Adipocyte (in vitro differentiated cells): ENCODE results near the gene ELMO1.

Source experiments
- DNase-seq: peaks from one replicate; pipeline ENCODE4 v3.0.0-alpha.2; 2015; ENCODE audit warnings: low read depth
- H3K27me3 ChIP-seq: replicated peaks from 2 replicates; pipeline ENCODE4 v1.7.0; 2013; ENCODE audit warnings: mild to moderate bottlenecking, low read length, moderate library complexity; ENCODE audit not compliant: control insufficient read depth, insufficient read depth
- H3K36me3 ChIP-seq: 2 replicates; pipeline ENCODE4 v1.7.0; 2013; ENCODE audit warnings: low read length, mild to moderate bottlenecking, moderate library complexity; ENCODE audit not compliant: control insufficient read depth, insufficient read depth, severe bottlenecking
- H3K4me1 ChIP-seq: 2 replicates; pipeline ENCODE4 v1.7.0; 2013; ENCODE audit warnings: mild to moderate bottlenecking, low read length, moderate library complexity; ENCODE audit not compliant: control insufficient read depth, insufficient read depth
- H3K4me3 ChIP-seq: 2 replicates; pipeline ENCODE4 v1.7.0; 2013; ENCODE audit warnings: mild to moderate bottlenecking, low read length, moderate library complexity
- H3K9ac ChIP-seq: 2 replicates; pipeline ENCODE4 v1.7.0; 2013; ENCODE audit warnings: mild to moderate bottlenecking, low read length, moderate library complexity
- H3K9me3 ChIP-seq: 2 replicates; pipeline ENCODE4 v1.7.0; 2013; ENCODE audit warnings: mild to moderate bottlenecking, low read length, moderate library complexity; ENCODE audit not compliant: control insufficient read depth

The ELMO1 gene

DNA sequence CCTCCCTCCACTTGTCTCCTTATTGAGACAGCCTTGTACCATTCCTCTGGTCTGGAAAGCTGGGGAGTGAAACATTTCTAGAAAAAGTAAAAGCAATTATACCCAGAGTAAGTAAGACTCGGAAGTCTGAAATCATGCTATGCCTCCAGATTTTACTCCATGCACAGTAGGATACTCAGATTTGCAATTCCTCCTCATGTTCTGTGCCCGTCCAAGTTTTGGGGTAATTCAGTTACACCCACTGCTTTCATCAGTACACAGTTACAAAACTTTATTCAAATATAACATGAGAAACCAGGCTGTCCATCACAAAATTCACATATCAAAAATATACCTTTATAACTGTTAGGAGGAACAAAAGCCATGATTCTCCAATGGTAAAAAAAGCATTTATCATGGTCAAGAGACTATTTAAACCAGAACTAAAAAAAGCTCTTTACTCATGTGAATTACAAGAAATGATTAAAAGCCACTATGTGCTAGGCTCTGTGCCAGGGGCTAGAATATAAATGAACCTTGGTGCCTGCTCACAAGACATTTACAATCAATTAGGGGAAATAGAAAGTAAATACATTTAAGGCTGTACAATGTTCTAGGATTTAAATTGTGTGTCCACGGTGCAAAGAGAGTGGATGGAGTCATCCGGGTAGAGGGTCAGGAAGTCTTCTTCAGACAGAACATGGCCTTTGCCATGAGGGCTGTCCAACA is 320.2 kb downstream of the ELMO1 start:
- Histone ChIP-seq H3K9ac (no peak overlapping the region), H3K4me3 (no peak overlapping the region), H3K9me3 (no peaks in the 10 kb centered on the region), H3K4me1 (peaks cover 3% of the 10 kb centered on the region), H3K36me3 (no peaks in the 10 kb centered on the region), H3K27me3 (no peaks in the 10 kb centered on the region)
- DNase-seq, result no peak

DNA sequence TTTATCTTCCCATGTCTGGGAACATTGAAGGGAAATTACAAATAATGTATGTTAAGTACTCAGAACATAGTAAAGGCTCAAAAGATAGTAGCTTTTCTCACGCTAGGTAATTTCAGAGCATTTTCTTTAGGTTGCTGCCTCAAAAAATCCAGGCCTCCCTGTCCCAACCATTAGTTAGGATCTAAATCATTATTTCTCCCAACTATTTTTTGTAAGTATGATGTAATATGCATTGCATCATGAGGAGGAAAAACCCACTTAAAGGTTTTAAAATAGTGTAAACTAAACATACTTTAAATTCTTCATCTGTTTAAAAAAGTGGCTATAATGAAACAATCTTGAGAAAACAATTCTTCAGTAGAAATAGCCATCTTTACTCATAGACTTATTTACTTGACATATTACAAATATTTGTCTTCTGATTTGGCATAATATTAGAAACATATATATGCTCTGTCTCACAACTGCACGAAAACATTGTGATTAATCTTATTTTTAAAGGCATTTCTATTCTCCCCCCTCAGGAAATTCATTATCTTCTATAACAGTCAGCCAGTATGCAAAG is 329.3 kb downstream of the ELMO1 start:
- DNase-seq, result peak; percentile 35

DNA sequence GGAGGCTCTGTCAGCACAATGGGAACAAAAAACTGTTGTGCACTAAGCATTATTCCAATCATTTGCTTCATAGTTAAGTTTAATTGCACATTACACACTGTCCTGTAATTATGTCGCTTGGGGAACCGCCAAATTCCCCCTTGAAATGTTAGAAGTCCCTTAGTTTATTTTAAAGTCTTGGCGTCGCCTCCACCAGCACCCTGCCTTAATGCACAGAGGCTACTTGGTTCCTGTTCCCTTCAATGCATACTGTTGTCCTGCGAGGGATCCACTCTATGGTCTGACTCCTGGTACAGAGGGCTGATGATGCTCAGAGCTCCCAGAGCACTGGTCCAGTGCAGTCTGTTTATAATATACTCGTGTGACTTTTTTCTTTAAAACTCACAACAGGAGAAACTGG is 330.7 kb downstream of the ELMO1 start:
- Histone ChIP-seq H3K9me3 (no peaks in the 10 kb centered on the region), H3K27me3 (no peaks in the 10 kb centered on the region), H3K4me1 (peaks cover 4% of the 10 kb centered on the region), H3K4me3 (no peak overlapping the region), H3K36me3 (no peaks in the 10 kb centered on the region), H3K9ac (no peak overlapping the region)
- DNase-seq, result no peak

More for the DNA sequence above, 329.3 kb downstream of the ELMO1 start:
- no peak overlapping the region for H3K4me3 ChIP-seq
- no peak overlapping the region for H3K9ac ChIP-seq
- no peaks in the 10 kb centered on the region for H3K9me3 ChIP-seq
- H3K4me1 ChIP-seq, result peaks cover 4% of the 10 kb centered on the region
- H3K36me3 ChIP-seq, result no peaks in the 10 kb centered on the region
- H3K27me3 ChIP-seq, result no peaks in the 10 kb centered on the region

DNA sequence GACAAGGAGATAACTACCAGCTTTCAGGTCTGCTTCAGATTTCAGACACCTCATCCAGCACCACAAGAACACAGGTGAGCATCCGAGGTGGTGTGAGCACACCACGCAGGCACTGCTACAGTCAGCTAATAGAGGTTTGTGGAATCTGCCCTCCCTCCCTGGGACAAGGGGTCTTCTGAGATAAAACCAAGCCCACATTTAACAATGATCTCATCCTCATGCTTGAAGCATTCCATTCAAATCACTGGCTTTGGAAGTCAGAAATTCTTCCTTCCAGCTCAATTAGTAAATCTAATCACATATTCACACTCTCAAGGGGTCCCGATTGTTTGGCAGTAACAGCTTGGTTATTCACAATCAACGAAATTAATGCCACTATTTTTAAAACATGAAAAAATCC is 331.4 kb downstream of the ELMO1 start:
- no peak overlapping the region for H3K4me3 ChIP-seq
- no peak for DNase-seq
- H3K4me1 ChIP-seq, result peaks cover 4% of the 10 kb centered on the region
- no peak overlapping the region for H3K9ac ChIP-seq
- no peaks in the 10 kb centered on the region for H3K27me3 ChIP-seq
- H3K9me3 ChIP-seq, result no peaks in the 10 kb centered on the region
- no peaks in the 10 kb centered on the region for H3K36me3 ChIP-seq

DNA sequence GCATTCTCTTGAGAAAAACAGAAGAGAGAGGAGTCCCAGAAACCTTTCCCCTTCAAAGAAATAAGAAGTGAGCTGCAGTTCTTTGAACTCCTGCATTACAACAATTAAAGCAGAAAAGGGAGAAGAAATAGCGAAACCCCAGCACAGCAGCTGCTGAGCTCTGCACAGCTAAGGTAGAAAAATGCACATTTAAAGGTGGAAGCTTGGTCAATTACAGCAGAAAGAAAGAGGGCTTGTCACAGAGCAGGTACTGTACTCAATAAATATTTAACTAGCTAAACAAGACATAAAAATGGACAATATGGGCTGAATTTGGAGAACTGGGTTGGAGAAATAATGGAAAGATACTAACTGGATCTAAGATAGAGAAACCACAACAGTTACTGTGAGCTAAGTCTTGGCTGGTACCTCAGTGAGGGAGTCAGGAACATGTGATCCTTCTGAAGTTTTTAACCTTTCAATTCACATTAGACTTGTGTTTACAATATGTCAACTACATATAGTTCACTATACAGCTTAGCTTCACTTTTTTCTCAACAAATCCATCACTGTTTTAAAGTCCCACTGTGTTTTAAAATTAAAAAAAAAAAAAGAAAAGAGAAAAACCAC is 332.5 kb downstream of the ELMO1 start:
- Histone ChIP-seq H3K36me3 (no peaks in the 10 kb centered on the region), H3K4me1 (peaks cover 4% of the 10 kb centered on the region), H3K9ac (no peak overlapping the region), H3K4me3 (no peak overlapping the region), H3K27me3 (no peaks in the 10 kb centered on the region), H3K9me3 (peaks cover 3% of the 10 kb centered on the region)
- no peak for DNase-seq

DNA sequence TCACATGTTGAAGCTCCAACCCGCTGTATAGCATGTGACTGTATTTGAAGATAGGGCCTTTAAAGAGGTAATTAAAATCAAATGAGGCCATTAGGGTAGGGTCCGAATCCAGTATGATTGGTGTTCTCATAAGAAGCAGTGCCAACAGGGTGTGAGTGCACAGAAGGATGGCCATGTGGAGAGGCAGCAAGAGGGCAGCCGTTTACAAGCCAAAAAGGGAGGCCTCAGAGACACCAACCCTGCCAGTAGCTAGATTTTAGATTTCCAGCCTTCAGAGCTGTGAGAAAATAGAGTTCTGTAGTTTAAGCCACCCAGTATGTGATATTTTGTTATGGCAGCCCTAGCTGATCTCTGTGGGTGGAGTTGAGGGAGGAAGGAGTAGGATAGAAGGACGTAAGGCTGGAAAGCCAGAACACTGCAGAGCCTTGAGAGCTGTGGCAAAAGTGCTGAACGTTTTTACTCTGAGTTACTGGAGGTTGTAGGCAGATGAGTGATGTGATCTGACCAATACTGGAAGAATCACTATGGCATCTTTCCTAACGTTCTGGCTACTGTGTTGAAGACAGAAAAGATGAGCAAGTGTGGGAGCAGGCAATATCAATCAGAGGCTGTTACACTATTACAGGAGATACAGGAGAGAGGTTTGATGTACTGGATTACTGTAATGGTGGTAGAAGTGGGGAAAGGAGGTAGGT is 334.9 kb downstream of the ELMO1 start:
- Histone ChIP-seq H3K36me3 (no peaks in the 10 kb centered on the region), H3K9ac (no peak overlapping the region), H3K4me1 (no peaks in the 10 kb centered on the region), H3K4me3 (no peak overlapping the region), H3K9me3 (peaks cover 3% of the 10 kb centered on the region), H3K27me3 (no peaks in the 10 kb centered on the region)
- DNase-seq, result peak; percentile 9

DNA sequence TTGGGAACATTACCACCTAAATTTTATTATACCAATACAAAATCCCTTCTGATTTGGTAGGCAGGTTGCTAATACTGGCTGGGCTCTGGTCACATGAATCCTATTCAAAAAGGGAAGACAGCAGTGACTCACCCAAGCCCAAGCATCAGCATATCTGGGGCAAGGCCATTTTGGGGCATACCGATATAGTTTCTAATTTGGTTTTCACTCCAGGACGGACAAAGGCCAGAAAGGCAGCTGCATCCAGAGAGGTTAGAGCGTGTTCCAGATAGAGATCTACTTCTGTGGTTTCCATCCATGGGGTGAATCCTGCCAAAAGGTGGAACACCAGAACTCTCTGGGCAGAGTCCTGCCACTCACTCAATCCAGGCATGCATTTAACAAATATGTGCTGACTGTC is 335.8 kb downstream of the ELMO1 start:
- H3K4me1 ChIP-seq, result no peaks in the 10 kb centered on the region
- no peaks in the 10 kb centered on the region for H3K36me3 ChIP-seq
- no peak for DNase-seq
- H3K9ac ChIP-seq, result no peak overlapping the region
- H3K27me3 ChIP-seq, result no peaks in the 10 kb centered on the region
- peaks cover 3% of the 10 kb centered on the region for H3K9me3 ChIP-seq
- H3K4me3 ChIP-seq, result no peak overlapping the region

DNA sequence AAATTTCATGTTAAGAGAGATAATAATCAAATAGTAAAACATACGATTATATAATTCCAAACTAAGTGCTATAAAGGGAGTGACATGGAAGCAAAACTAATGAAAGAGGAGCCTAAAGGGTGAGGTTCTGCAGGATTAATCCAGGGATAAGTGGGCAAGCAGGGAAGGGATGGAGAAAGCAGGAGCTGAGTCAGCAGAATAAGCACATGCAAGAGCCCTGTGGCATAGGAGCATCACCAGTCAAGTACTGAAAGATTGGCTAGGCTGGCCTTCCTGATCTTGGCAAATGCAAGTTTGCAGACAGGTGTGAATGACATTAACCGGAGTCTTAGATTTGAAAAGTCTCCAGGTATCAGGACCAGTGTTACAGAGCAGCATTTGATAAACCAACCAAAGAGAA is 336.4 kb downstream of the ELMO1 start:
- no peak for DNase-seq
- Histone ChIP-seq H3K27me3 (no peaks in the 10 kb centered on the region), H3K9me3 (peaks cover 3% of the 10 kb centered on the region), H3K4me3 (no peak overlapping the region), H3K4me1 (no peaks in the 10 kb centered on the region), H3K9ac (no peak overlapping the region), H3K36me3 (no peaks in the 10 kb centered on the region)

DNA sequence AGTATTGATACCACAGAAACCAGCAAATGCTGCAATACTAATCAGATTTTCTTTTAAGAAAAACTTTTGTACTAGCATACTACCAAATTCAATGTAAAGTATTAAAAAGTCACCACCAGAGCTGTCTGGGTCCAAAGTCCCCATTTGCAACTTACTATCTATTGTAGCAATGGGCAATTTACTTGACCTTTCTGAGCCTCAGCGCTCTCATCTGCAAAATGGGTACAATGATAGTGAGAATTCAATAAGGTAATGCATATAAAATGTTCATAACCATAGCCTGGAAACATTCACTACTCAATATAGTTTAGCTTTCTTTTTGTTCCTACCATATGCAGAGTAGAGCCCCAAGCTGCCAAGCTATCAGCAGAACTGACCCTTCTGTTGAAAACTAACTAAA is 337.2 kb downstream of the ELMO1 start:
- no peaks in the 10 kb centered on the region for H3K36me3 ChIP-seq
- peaks cover 3% of the 10 kb centered on the region for H3K9me3 ChIP-seq
- H3K4me1 ChIP-seq, result no peaks in the 10 kb centered on the region
- H3K27me3 ChIP-seq, result no peaks in the 10 kb centered on the region
- no peak overlapping the region for H3K9ac ChIP-seq
- DNase-seq, result no peak
- no peak overlapping the region for H3K4me3 ChIP-seq

DNA sequence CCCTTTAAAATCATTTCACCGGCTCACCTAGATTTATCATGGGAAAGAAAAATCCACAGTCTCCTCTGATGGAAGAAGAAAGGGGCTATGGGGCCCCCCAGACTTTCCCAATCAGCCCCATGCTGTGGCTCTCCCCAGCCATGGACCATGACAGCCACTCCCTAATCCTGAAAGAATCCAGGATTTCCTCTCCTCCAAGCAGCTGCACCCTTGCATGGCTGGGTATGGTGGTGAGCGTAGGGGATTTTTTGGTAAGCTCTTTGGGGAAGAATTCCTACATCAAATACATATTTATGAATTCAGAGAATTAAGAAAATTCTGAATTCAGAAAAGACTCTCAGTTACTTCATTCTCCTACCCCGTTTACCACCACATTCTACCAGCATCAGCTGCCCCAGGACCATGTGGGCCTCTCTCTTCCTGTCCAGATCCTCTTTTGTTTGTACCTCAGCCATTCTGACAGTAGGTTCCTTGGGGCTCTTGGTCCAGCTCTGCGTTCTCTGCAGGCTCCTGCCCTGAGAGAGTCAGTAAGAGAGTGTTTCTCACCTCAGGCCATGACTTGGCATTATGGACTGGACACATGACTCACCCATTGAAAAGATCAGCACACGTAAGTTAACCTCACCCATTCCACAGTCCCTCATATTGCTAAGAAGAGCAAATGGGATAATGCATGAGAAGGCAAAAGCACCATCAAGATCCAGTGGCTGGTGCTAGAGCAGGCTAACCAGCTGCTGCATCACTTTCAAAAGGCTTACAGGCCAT is 337.8 kb downstream of the ELMO1 start:
- Histone ChIP-seq H3K4me3 (no peak overlapping the region), H3K36me3 (no peaks in the 10 kb centered on the region), H3K9me3 (peaks cover 3% of the 10 kb centered on the region), H3K9ac (no peak overlapping the region), H3K27me3 (no peaks in the 10 kb centered on the region), H3K4me1 (no peaks in the 10 kb centered on the region)
- no peak for DNase-seq

DNA sequence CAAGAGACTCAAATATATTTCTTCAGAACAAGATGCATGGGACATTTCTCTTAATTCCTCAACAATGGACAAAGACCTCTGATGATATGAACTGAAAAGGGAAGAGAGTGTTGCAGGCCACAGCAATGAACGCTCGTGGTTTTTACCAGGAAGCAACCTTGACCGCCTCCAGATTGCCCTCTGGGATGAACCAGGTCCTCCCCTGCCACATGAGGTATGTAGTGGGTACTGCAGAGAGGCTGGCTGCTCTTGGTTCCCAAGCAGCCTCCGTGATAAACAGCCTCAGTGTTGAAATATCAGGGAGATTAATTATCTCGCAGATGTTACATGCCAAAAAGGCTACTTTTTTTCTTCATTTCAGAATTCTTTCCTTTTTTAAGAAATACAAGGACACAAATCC is 338.8 kb downstream of the ELMO1 start:
- Histone ChIP-seq H3K4me1 (no peaks in the 10 kb centered on the region), H3K4me3 (no peak overlapping the region), H3K9me3 (peaks cover 3% of the 10 kb centered on the region), H3K36me3 (no peaks in the 10 kb centered on the region), H3K27me3 (no peaks in the 10 kb centered on the region), H3K9ac (no peak overlapping the region)
- DNase-seq, result no peak
